ENCODE measurements around the gene TMEM255B. TPM values are rescaled to one million over a fixed set of nuclear protein-coding genes. Genes with fewer than 3 reads are reported as not detected.

Gene TMEM255B
- total RNA-seq, 1 experiment from 2014 or later = 4.7 TPM

DNA sequence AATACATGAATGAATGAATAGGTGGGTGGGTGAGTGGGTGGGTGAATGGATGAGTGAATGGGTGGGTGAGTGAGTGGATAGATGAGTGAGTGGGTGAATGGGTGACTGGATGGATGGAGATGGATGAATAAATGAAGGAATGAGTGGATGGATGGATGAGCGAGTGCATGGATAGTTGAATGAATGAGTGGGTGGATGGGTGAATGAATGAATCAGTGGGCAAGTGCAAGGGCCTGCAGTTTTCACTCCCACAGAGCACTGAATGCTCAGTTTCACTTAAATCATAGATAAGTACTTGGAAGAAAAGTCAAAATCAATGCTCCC, 92.4 kb downstream of the TMEM255B start:
- no peak overlapping the region for H3K4me3 Mint-ChIP-seq
- CTCF ChIA-PET = no interaction called here
- TF ChIP-seq SP1 (CRISPR knock-in tag; conservative IDR thresholded peaks at IDR 0.05) (no peak), NR1H2 (CRISPR knock-in tag; IDR thresholded peaks at IDR 0.05) (no peak), CREM (CRISPR knock-in tag; IDR thresholded peaks at IDR 0.05) (no peak), CBFB (CRISPR knock-in tag; IDR thresholded peaks at IDR 0.05; ENCODE audit: low read depth) (no peak), ZNF416 (CRISPR knock-in tag; IDR thresholded peaks at IDR 0.05) (no peak), ESRRA (CRISPR knock-in tag; IDR thresholded peaks at IDR 0.05; ENCODE audit: borderline replicate concordance) (no peak), ZNF219 (CRISPR knock-in tag; IDR thresholded peaks at IDR 0.05; ENCODE audit: borderline replicate concordance) (no peak), ETV6 (CRISPR knock-in tag; IDR thresholded peaks at IDR 0.05) (no peak), GTF2I (CRISPR knock-in tag; conservative IDR thresholded peaks at IDR 0.05) (no peak), KAT7 (CRISPR knock-in tag; IDR thresholded peaks at IDR 0.05; ENCODE audit: borderline replicate concordance) (no peak)
- TF ChIP-seq, protein P1, sequence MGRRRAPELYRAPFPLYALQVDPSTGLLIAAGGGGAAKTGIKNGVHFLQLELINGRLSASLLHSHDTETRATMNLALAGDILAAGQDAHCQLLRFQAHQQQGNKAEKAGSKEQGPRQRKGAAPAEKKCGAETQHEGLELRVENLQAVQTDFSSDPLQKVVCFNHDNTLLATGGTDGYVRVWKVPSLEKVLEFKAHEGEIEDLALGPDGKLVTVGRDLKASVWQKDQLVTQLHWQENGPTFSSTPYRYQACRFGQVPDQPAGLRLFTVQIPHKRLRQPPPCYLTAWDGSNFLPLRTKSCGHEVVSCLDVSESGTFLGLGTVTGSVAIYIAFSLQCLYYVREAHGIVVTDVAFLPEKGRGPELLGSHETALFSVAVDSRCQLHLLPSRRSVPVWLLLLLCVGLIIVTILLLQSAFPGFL (CRISPR knock-in tag; IDR thresholded peaks at IDR 0.05; ENCODE audit: borderline replicate concordance) = no peak
- TF ChIP-seq, protein P2, sequence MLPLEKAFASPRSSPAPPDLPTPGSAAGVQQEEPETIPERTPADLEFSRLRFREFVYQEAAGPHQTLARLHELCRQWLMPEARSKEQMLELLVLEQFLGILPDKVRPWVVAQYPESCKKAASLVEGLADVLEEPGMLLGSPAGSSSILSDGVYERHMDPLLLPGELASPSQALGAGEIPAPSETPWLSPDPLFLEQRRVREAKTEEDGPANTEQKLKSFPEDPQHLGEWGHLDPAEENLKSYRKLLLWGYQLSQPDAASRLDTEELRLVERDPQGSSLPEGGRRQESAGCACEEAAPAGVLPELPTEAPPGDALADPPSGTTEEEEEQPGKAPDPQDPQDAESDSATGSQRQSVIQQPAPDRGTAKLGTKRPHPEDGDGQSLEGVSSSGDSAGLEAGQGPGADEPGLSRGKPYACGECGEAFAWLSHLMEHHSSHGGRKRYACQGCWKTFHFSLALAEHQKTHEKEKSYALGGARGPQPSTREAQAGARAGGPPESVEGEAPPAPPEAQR (CRISPR knock-in tag; IDR thresholded peaks at IDR 0.05) = no peak
- TF ChIP-seq, protein P3, sequence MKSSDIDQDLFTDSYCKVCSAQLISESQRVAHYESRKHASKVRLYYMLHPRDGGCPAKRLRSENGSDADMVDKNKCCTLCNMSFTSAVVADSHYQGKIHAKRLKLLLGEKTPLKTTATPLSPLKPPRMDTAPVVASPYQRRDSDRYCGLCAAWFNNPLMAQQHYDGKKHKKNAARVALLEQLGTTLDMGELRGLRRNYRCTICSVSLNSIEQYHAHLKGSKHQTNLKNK (CRISPR knock-in tag; IDR thresholded peaks at IDR 0.05) = no peak
- TF ChIP-seq, protein P4, sequence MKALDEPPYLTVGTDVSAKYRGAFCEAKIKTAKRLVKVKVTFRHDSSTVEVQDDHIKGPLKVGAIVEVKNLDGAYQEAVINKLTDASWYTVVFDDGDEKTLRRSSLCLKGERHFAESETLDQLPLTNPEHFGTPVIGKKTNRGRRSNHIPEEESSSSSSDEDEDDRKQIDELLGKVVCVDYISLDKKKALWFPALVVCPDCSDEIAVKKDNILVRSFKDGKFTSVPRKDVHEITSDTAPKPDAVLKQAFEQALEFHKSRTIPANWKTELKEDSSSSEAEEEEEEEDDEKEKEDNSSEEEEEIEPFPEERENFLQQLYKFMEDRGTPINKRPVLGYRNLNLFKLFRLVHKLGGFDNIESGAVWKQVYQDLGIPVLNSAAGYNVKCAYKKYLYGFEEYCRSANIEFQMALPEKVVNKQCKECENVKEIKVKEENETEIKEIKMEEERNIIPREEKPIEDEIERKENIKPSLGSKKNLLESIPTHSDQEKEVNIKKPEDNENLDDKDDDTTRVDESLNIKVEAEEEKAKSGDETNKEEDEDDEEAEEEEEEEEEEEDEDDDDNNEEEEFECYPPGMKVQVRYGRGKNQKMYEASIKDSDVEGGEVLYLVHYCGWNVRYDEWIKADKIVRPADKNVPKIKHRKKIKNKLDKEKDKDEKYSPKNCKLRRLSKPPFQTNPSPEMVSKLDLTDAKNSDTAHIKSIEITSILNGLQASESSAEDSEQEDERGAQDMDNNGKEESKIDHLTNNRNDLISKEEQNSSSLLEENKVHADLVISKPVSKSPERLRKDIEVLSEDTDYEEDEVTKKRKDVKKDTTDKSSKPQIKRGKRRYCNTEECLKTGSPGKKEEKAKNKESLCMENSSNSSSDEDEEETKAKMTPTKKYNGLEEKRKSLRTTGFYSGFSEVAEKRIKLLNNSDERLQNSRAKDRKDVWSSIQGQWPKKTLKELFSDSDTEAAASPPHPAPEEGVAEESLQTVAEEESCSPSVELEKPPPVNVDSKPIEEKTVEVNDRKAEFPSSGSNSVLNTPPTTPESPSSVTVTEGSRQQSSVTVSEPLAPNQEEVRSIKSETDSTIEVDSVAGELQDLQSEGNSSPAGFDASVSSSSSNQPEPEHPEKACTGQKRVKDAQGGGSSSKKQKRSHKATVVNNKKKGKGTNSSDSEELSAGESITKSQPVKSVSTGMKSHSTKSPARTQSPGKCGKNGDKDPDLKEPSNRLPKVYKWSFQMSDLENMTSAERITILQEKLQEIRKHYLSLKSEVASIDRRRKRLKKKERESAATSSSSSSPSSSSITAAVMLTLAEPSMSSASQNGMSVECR (CRISPR knock-in tag; IDR thresholded peaks at IDR 0.05; ENCODE audit: borderline replicate concordance) = no peak
- H3K9me3 Mint-ChIP-seq = no peaks in the 10 kb centered on the region
- peaks cover 20% of the 10 kb centered on the region for H3K4me1 Mint-ChIP-seq
- ATAC-seq = no peak
- DNase-seq (ENCODE audit: low spot score) = no peak
- no peaks in the 10 kb centered on the region for H3K27me3 Mint-ChIP-seq (ENCODE audit: low read depth)
- no peaks in the 10 kb centered on the region for H3K36me3 Mint-ChIP-seq
- no peak overlapping the region for H3K27ac Mint-ChIP-seq
- POLR2A ChIA-PET = no interaction called here

DNA sequence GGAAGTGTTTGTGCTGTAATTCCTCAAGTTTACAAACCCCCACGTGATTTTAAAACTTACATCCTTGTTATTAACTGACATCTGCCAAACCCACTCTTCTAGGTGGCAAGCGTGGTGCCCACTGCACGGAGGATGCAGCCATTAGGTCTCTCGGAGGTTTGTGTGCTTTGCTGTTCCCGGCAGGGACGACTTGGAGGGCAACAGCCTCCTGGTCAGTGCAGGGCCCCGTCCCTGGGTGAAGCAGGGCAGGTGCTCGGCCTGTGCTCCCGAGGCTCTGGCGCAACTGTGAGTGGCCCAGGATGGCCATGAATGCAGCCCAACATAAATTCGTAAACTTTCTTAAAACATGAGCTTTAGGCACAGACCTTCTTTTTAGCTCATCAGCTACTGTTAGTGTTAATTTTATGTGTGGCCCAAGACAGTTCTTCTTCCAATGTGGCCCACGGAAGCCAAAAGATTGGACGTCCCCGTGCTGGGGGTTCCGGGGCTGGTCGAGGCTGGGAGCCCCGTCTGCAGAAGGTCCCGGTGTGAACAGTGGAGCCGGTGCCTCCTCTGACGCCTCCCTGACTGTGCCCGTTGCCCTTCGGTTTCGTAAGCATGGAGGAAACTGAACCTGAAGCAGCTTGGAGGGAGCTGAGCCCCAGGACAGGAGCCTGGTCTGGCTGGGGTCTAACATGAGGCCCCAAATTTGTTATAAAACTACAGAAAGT, 93.0 kb downstream of the TMEM255B start:
- H3K9me3 Mint-ChIP-seq = no peaks in the 10 kb centered on the region
- no peak overlapping the region for H3K4me3 Mint-ChIP-seq
- ChIA-PET POLR2A (no interaction called here), CTCF (no interaction called here)
- ATAC-seq = no peak
- no peaks in the 10 kb centered on the region for H3K36me3 Mint-ChIP-seq
- peaks cover 20% of the 10 kb centered on the region for H3K4me1 Mint-ChIP-seq
- no peaks in the 10 kb centered on the region for H3K27me3 Mint-ChIP-seq (ENCODE audit: low read depth)
- H3K27ac Mint-ChIP-seq = no peak overlapping the region
- peak; percentile 8 for DNase-seq (ENCODE audit: low spot score)
- TF ChIP-seq ZNF423 (CRISPR knock-in tag; IDR thresholded peaks at IDR 0.05) (no peak), ZNF396 (CRISPR knock-in tag; IDR thresholded peaks at IDR 0.05; ENCODE audit: borderline replicate concordance) (no peak), ATF1 (CRISPR knock-in tag; IDR thresholded peaks at IDR 0.05) (no peak), ZNF138 (CRISPR knock-in tag; conservative IDR thresholded peaks at IDR 0.05) (no peak), ZNF263 (CRISPR knock-in tag; IDR thresholded peaks at IDR 0.05; ENCODE audit: low read depth) (no peak)
- TF ChIP-seq, protein P5, sequence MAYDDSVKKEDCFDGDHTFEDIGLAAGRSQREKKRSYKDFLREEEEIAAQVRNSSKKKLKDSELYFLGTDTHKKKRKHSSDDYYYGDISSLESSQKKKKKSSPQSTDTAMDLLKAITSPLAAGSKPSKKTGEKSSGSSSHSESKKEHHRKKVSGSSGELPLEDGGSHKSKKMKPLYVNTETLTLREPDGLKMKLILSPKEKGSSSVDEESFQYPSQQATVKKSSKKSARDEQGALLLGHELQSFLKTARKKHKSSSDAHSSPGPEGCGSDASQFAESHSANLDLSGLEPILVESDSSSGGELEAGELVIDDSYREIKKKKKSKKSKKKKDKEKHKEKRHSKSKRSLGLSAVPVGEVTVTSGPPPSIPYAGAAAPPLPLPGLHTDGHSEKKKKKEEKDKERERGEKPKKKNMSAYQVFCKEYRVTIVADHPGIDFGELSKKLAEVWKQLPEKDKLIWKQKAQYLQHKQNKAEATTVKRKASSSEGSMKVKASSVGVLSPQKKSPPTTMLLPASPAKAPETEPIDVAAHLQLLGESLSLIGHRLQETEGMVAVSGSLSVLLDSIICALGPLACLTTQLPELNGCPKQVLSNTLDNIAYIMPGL (CRISPR knock-in tag; IDR thresholded peaks at IDR 0.05) = no peak
- TF ChIP-seq, protein P1 (CRISPR knock-in tag; IDR thresholded peaks at IDR 0.05; ENCODE audit: borderline replicate concordance) = no peak
- TF ChIP-seq, protein P6, sequence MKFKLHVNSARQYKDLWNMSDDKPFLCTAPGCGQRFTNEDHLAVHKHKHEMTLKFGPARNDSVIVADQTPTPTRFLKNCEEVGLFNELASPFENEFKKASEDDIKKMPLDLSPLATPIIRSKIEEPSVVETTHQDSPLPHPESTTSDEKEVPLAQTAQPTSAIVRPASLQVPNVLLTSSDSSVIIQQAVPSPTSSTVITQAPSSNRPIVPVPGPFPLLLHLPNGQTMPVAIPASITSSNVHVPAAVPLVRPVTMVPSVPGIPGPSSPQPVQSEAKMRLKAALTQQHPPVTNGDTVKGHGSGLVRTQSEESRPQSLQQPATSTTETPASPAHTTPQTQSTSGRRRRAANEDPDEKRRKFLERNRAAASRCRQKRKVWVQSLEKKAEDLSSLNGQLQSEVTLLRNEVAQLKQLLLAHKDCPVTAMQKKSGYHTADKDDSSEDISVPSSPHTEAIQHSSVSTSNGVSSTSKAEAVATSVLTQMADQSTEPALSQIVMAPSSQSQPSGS (CRISPR knock-in tag; IDR thresholded peaks at IDR 0.05; ENCODE audit: borderline replicate concordance, low read depth) = no peak
- TF ChIP-seq, protein P7, sequence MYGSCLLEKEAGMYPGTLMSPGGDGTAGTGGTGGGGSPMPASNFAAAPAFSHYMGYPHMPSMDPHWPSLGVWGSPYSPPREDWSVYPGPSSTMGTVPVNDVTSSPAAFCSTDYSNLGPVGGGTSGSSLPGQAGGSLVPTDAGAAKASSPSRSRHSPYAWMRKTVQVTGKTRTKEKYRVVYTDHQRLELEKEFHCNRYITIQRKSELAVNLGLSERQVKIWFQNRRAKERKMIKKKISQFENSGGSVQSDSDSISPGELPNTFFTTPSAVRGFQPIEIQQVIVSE (CRISPR knock-in tag; IDR thresholded peaks at IDR 0.05; ENCODE audit: borderline replicate concordance) = no peak
